Right lobe of liver (tissue), 4 donors: Measurements from ENCODE around the gene METTL24.

Source experiments
- CTCF ChIP-seq, 4 donors: fragments of 200-600 bp in 3 of 4; fragments of 450-650 bp in 1 of 4; IDR thresholded peaks; one replicate each; pipeline versions ENCODE4 v1.5.1 to v1.8.0; 2016 to 2022; ENCODE audit warnings: antibody characterized with exemption in 4 of 4, mild to moderate bottlenecking in 2 of 4
- POLR2A ChIP-seq: fragments of 450-650 bp; IDR thresholded peaks from one replicate; pipeline ENCODE4 v1.6.1; 2017; ENCODE audit warnings: antibody characterized with exemption, mild to moderate bottlenecking
- donor health status: DM: no; HTN: no; CAD: no.
- donor health status: DM: no; HTN: no; CAD: no.
- donor health status: DM: no; HTN: yes; CAD: no.

- TF ChIP-seq CTCF (IDR thresholded peaks at IDR 0.05) (no peak), POLR2A (no peak)
Observed at GRCh38 chr6:110329714-110330436, 28.3 kb downstream of the METTL24 start.
